Body of pancreas (tissue), 4 donors: ENCODE data around the gene FBXW8. TPM values are rescaled to one million over a fixed set of nuclear protein-coding genes. Genes with fewer than 3 reads are reported as not detected.

Experiments used
- ATAC-seq: fragments of 150-250 bp; one replicate; pipeline ENCODE4 v1.9.1; 2016
- DNase-seq, 4 donors: peaks; one replicate each; pipeline ENCODE4 v3.0.0-alpha.2; 2019
- H3K27ac ChIP-seq, 4 donors: fragments of 200-600 bp; sonication (generic); 1 replicate in 3 of 4; 2 replicates in 1 of 4; pipeline versions ENCODE4 v1.5.1 to v1.6.1; 2016 to 2019; ENCODE audit warnings: mild to moderate bottlenecking in 1 of 4, mixed read lengths in 1 of 4, moderate library complexity in 1 of 4
- H3K27me3 ChIP-seq, 2 donors: fragments of 200-600 bp; sonication (generic); one replicate each; pipeline ENCODE4 v1.6.0; 2016; ENCODE audit warnings: mild to moderate bottlenecking in 1 of 2
- H3K36me3 ChIP-seq, 2 donors: fragments of 200-600 bp; sonication (generic); replicated peaks in 1 of 2; 2 replicates each; pipeline ENCODE4 v1.5.1; 2016; ENCODE audit warnings: low read depth in 2 of 2; ENCODE audit not compliant: insufficient read depth in 1 of 2
- H3K4me1 ChIP-seq: fragments of 200-600 bp; sonication (generic); one replicate; pipeline ENCODE4 v1.6.0; 2016
- H3K4me3 ChIP-seq, 2 donors: fragments of 200-600 bp; sonication (generic); 1 replicate in 1 of 2; 2 replicates in 1 of 2; pipeline ENCODE4 v1.5.1; 2016 to 2019
- H3K9me3 ChIP-seq, 3 donors: fragments of 200-600 bp; sonication (generic); 1 replicate in 2 of 3; 2 replicates in 1 of 3; pipeline ENCODE4 v1.5.1; 2016
- POLR2A ChIP-seq, 3 donors: fragments of 450-650 bp; IDR thresholded peaks; one replicate each; pipeline ENCODE4 v1.6.1; 2016; ENCODE audit warnings: antibody characterized with exemption in 3 of 3, mild to moderate bottlenecking in 2 of 3
- whole genome bisulfite sequencing, 2 donors: methylation state at CpG; one replicate each; pipeline ENCODE4 v1.1.5; 2017; 5-methylcytosine and 5-hydroxymethylcytosine counted together
- intact Hi-C: fragments of 100-400 bp; cut with DNase I; formaldehyde crosslinking; loops from one replicate; pipeline ENCODE4 v1.15.1; 2023
- total RNA-seq, 2 donors: library from RNA; depleted of rRNA; stranded (reverse); fragments of >200 nt; gene quantifications; one replicate each; pipeline ENCODE4 v1.1.0, GENCODE V29; 2016
- TF ChIP-seq, protein P1 (sequence below), 7 experiments: fragments of 450-650 bp in 4 of 7; fragments of 200-600 bp in 3 of 7; sonication (generic) in 3 of 7; IDR thresholded peaks; one replicate each; pipeline ENCODE4 v1.5.1; 2016 to 2019; ENCODE audit warnings: antibody characterized with exemption in 7 of 7

The FBXW8 gene
- total RNA-seq, 2 donors from 2014 or later, result 12.7 to 35.3 TPM

DNA sequence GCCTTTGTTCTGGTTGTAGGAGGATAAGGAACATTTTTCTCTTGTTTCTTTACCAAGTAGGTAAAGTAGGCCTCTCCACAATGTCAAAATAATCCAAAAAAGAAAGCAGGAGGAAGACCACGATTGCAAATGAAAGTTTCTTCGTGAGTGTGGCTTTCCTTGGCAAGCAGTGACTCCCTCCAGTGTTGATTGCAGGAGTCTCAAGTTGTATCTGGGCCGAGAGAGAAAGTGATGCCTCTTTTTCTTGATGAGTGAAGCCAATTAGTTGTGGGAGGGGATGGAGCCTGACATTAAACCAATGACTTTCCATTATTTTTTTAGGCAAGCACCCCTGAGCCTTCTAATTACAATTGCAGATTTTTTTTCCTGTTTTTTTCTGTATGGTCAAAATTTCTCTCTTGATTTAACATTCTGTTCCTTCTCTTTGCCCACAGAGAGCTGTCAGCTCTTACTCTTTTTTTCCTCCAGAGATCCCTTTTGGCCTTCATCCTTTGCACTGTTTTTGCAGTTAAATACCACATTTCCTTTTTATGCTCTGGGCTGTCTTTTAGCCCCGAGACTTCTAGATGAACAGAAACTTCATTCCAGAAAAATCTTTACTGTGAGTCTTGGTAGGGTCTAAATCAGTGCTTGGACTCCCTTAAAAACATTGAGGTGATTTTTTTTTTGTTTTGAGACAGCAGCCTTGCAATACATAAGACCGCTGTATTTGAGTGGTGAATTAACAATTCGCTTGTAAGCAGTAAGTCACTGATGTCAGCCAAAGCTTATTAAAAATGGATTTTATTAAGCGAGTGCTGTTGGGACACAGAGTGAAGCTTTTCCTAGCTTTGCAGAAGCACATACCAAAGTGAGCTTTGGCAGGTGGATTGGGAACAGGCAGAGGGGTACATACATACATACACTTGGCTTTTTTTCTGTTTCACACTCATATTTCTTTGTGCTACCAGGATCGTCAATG lies 15.8 kb downstream of the FBXW8 start:
- WGBS, 2 donors, result 65 to 71% methylated on average over 8 of the region's 8 CpGs
- H3K4me3 ChIP-seq, result no peak overlapping the region
- DNase-seq, result no peak
- intact Hi-C loops, result no loop called here
- H3K27ac ChIP-seq, result no peak overlapping the region
- H3K36me3 ChIP-seq, result no peaks in the 10 kb centered on the region
- no peak for ATAC-seq
- H3K9me3 ChIP-seq, result no peaks in the 10 kb centered on the region
- H3K4me1 ChIP-seq, result peaks cover 11% of the 10 kb centered on the region
- H3K27me3 ChIP-seq, result no peaks in the 10 kb centered on the region
- TF ChIP-seq POLR2A (IDR thresholded peaks at IDR 0.05), result no peak
- TF ChIP-seq, protein P1, sequence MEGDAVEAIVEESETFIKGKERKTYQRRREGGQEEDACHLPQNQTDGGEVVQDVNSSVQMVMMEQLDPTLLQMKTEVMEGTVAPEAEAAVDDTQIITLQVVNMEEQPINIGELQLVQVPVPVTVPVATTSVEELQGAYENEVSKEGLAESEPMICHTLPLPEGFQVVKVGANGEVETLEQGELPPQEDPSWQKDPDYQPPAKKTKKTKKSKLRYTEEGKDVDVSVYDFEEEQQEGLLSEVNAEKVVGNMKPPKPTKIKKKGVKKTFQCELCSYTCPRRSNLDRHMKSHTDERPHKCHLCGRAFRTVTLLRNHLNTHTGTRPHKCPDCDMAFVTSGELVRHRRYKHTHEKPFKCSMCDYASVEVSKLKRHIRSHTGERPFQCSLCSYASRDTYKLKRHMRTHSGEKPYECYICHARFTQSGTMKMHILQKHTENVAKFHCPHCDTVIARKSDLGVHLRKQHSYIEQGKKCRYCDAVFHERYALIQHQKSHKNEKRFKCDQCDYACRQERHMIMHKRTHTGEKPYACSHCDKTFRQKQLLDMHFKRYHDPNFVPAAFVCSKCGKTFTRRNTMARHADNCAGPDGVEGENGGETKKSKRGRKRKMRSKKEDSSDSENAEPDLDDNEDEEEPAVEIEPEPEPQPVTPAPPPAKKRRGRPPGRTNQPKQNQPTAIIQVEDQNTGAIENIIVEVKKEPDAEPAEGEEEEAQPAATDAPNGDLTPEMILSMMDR (IDR thresholded peaks at IDR 0.05), result no peak

- intact Hi-C loops, result no loop called here
- WGBS, 2 donors, result 71 to 79% methylated on average over 9 of the region's 9 CpGs
Measured at GRCh38 chr12:116927244-116927940, 16.6 kb downstream of the FBXW8 start.

DNA sequence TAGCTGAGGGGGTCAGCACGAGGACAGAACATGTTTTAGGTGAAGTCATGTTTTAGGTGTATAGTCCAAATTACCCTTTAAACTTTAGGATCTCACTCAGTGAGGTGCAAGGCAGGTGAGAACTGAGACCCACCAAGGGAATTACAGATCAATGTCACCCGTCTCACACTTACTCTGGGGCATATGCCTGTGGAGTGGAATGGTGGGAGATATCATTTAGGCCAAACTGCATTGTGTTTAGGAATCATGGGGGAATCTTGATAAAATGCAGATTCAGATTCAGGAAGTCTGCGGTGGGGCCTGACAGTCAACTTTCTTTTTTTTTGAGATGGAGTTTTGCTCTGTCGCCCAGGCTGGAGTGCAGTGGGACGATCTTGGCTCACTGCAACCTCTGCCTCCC lies 17.8 kb downstream of the FBXW8 start:
- Histone ChIP-seq H3K36me3 (no peaks in the 10 kb centered on the region), H3K27ac (no peak overlapping the region), H3K4me1 (peaks cover 18% of the 10 kb centered on the region), H3K9me3 (no peaks in the 10 kb centered on the region), H3K27me3 (no peaks in the 10 kb centered on the region), H3K4me3 (no peak overlapping the region)
- DNase-seq (no peak), ATAC-seq (no peak)
- intact Hi-C loops, result no loop called here
- TF ChIP-seq POLR2A (IDR thresholded peaks at IDR 0.05), result no peak
- TF ChIP-seq, protein P1 (IDR thresholded peaks at IDR 0.05), result no peak
- WGBS, 2 donors, result 91 to 94% methylated on average over 5 of the region's 5 CpGs

More at GRCh38 chr12:116927244-116927940, 16.6 kb downstream of the FBXW8 start:
- Histone ChIP-seq H3K4me3 (no peak overlapping the region), H3K27me3 (no peaks in the 10 kb centered on the region), H3K36me3 (no peaks in the 10 kb centered on the region), H3K9me3 (no peaks in the 10 kb centered on the region), H3K4me1 (peaks cover 11% of the 10 kb centered on the region), H3K27ac (no peak overlapping the region)
- DNase-seq, result no peak
- no peak for TF ChIP-seq POLR2A (IDR thresholded peaks at IDR 0.05)
- TF ChIP-seq, protein P1 (IDR thresholded peaks at IDR 0.05), result no peak
- ATAC-seq, result no peak

DNA sequence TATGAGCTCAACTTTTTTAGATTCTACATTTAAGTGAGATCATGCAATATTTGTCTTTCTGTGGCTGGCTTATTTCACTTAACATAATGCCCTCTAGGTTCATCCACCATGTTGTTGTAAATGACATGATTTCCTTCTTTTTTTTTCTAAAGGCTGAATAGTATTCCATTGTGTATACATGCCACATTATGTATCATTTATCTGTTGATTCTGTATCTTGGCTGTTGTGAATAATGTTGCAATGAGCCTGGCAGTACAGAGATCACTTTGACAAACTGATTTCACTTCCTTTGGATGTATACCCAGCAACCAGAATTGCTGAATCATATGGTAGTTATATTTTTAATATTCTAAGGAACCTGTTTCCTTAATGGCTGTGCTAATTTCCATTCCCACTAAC lies 19.1 kb downstream of the FBXW8 start:
- DNase-seq (no peak), ATAC-seq (no peak)
- Histone ChIP-seq H3K27me3 (no peaks in the 10 kb centered on the region), H3K9me3 (no peaks in the 10 kb centered on the region), H3K27ac (no peak overlapping the region), H3K4me1 (peaks cover 21% of the 10 kb centered on the region), H3K36me3 (no peaks in the 10 kb centered on the region), H3K4me3 (no peak overlapping the region)
- no peak for TF ChIP-seq POLR2A (IDR thresholded peaks at IDR 0.05)
- TF ChIP-seq, protein P1 (IDR thresholded peaks at IDR 0.05), result no peak
- intact Hi-C loops, result no loop called here
